ENCODE measurements around the gene CRX.
"Not testable (repeated sequence)": the region's sequence is repeated elsewhere in the genome, so short reads cannot be mapped to it uniquely, and the experiment has no call there.

The CRX gene

DNA sequence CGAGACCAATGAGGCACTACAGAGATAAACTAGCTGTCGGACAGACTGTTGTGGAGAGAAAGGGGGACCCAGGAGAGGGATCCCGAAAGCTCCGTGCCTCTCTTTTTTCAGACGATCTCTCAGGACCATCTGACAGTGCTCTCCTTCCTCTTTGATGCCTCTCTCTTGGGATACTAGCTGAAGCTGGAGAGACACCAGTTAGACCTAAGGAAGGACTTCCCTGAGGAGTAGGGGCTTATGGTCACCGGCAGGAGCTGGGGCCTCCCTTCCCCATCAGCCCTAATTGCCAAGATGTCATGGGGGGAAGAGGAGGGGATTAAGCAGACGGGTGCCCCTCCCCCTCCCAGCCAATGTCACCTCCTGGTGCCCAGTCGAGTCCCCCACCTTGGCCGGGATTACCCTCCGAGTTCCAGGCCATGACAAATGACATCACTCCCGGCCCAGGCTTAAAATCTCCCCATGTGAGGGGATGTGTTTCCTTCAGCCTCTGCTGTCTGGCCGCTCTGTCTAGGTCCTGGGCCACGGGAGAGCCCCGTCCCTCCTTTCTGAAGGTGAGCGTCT is at the start of gene CRX:
CRX (plus strand) TSS at position 478 of the 561 bp plus-strand sequence. CDS start 12,507 bp downstream, outside the sequence.
- peak in 1 of 10 donors; percentile 19 for DNase-seq
- intact Hi-C loops (cut with DNase I) = no loop called here

DNA sequence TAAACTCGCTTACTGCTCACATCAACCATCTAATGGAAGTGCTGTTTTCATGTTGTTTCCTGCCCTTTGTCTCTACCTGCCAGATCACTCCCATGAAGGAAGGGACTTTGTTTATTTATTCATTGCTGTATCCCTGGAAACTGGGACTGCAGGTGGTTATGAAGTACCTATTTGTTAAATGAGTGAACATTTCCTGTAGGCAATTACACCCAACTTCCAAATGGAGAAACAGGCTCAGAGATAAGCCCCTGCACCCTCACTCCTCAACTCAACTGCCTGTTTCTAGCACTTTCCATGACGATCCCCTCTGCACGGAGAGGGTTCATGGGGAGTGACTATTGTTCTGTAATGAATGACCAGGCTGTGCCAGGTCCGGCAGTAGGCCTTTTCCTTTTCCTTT is 45.2 kb upstream of the CRX start:
- DNase-seq = peak in 1 of 10 donors; percentile 23
- intact Hi-C loops (cut with DNase I) = no loop called here

DNA sequence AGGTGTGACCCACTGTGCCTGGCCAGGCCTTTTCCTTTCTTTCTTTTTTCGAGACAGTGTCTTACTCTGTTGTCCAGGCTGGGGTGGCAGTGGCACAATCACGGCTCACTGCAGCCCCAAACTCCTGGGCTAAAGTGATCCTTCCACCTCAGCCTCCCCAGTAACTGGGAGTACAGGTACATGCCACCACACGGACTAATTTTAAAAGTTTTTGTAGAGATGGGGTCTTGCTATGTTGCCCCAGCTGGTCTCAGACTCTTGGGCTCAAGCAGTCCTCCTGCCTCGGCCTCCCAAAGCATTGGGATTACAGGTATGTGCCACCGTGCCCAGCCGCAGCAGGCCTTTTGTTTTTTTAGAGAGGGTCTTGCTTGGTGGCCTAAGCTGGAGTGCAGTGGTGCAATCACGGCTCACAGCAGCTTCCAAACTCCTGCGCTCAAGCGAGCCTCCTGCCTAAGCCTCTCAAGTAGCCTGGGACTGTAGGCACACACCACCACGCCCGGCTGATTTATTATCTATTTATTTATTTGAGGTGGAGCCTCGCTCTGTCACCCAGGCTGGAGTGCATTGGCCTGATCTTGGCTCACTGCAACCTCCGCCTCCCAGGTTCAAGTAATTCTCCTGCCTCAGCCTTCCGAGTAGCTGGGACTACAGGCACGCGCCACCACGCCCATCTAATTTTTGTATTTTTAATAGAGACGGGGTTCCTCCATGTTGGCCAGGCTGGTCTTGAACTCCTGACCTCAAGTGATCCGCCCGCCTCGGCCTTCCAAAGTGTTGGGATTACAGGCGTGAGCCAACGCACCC is 44.3 kb upstream of the CRX start:
- peak in 1 of 10 donors; percentile 73 for DNase-seq
- intact Hi-C loops (cut with DNase I) = not testable (repeated sequence)

DNA sequence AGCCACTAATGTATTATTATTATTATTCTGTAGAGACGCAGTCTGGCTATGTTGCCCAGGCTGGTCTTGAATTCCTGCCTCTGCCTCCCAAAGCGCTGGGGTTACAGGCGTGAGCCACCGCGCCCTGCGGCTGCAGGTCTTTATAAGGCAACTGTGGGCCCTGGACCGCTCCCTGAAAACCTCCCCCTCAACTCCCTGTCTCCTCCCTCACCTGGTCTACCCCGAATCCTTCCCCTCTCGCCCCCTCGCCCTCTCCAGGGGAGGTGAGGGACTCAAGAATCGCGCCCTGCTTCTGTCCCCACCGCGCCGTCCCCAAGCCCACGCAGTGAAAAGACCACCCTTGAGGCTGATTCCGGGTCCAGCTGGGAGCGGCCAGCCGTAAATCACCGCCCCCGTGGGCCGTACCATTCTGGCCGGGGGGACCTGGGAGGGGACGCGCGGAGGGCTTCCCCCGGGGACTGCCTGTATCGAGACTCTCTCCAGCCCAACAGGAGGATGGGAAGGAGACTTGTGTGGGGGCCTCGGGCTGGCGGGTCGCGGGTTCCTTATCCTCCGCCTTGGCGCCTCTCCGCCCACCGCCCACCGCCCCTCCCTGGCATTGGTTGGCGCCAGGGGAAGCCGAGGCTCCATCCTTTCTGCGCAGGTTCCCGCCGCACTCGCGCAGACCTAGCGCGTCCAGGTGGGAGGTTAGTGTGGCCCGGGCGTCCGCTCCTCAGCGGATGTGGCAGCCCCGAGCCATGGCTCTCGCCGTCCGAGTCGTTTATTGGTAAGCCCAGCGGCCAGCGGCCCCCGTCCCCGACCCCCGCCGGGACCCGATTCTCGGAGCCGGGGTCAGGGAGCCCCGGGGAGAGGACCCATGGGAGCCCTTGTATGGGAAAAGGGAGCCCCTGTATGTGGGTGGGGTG is 43.4 kb upstream of the CRX start, which contains the start of gene SELENOW:
SELENOW (plus strand) TSS at position 655 of the 905 bp plus-strand sequence; CDS start at position 738, 83 bp downstream.
- intact Hi-C loops (cut with DNase I) = no loop called here
- peak; percentile 71 to 97 (median 82) for DNase-seq

DNA sequence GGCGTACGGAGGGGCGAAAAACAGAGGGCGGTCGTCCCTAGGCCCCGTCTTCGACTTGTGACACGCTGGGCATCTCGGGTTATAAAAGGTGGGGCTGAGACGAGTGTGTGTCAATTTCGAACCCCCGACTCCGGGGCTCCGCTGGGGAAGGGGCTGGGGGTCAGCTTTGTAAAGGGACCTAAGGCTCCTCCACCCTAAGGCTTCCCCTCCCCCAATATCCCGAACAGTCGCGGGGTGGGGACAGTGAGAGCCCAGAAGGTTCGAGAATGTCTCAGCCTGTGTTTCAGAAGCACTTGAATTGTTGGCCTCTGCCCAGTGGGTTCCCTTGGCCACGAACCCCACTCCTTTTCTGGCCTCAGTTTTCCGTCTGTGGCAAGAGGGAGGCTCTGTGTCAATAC is 42.8 kb upstream of the CRX start:
- peak in 7 of 10 donors; percentile 29 to 83 (median 37) for DNase-seq
- intact Hi-C loops (cut with DNase I) = no loop called here

DNA sequence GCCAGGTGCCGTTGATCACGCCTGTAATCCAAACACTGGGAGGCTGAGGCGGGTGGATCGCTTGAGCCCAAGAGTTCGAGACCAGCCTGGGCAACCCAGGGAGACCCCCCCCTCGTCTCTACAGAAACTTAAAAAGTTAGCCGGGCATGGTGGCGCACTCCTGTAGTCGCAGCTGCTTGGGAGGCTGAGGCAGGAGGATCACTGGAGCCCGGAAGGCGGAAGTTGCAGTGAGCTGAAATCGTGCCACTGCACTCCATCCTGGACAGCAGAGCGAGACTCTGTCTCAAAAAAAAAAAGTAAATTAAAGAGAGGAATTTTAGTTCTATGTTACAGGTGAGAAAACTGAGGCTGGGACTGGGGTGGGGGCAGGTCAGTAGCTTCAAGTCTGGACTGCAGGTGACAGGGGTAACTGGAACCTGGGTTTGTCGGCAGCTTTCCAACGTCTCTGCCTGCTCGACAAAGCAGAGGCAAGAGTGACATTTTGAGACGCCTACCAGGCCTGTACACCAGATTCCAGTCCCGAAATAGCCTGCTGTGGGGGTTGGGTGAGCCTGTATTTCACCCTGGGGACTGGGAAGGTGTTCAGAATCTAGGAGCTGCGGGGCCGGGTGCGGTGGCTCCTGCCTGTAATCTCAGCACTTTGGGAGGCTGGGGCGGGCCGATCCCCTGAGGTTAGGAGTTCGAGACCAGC is 42.1 kb upstream of the CRX start:
- intact Hi-C loops (cut with DNase I) = no loop called here
- DNase-seq = peak; percentile 27 to 91 (median 51)

DNA sequence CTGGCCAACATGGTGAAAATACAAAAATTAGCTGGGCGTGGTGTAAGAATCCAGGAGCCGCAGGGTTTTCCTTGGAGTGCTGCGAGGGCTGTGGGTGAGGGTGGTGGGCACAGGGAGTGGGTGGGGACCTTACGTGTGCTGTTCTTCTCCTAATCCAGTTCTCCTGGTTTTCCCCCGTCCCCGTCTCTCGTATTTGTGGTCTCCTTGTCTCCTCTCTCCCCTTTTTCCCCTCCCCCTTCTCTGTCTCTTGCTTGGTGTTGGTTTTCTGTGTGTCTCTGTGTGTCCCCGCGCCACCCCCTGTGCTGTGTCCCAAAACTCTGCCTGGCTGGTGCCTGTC is 41.6 kb upstream of the CRX start:
- intact Hi-C loops (cut with DNase I) = no loop called here
- DNase-seq = no peak

DNA sequence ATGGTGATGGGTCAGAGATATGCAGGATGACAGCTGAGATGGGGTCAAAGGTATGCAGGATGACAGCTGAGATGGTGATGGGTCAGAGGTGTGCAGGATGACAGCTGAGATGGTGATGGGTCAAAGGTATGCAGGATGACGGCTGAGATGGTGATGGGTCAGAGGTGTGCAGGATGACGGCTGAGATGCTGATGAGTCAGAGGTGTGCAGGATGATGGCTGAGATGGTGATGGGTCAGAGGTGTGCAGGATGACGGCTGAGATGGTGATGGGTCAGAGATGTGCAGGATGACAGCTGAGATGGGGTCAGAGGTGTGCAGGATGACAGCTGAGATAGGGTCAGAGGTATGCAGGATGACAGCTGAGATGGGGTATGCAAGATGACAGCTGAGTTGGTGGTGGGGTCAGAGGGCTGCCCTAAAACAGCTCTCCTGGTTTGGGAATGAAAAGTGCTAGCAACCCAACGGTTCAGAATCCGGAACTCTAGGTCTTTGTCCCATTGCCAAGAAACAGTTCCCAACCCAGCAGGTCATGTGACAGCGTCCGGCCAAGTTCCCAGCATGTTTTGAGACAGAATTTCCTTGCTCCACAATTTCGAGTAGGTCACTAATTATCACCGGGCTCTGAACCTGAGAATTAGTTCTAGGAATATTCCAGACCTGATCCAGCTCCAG is 40.0 kb upstream of the CRX start:
- intact Hi-C loops (cut with DNase I) = no loop called here
- DNase-seq = peak in 8 of 10 donors; percentile 31 to 86 (median 48)

DNA sequence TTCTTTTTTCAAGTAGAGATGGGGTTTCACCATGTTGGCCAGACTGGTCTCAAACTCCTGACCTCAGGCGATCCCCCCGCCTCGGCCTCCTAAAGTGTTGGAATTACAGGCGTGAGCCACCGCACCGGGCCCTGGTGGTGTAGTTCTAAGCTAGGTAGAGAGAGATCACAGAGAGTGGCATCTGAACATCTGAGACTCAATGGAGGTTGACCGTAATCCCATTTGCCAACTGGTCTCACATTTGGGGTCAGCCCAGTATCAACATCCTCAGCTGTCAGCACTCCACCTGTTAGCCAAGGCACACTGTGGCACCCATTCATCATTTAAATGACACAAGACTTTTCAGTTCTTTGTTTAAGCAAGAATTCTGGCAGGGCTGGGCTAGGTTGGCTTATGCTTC is 35.2 kb upstream of the CRX start:
- peak in 1 of 10 donors; percentile 57 for DNase-seq
- intact Hi-C loops (cut with DNase I) = no loop called here

DNA sequence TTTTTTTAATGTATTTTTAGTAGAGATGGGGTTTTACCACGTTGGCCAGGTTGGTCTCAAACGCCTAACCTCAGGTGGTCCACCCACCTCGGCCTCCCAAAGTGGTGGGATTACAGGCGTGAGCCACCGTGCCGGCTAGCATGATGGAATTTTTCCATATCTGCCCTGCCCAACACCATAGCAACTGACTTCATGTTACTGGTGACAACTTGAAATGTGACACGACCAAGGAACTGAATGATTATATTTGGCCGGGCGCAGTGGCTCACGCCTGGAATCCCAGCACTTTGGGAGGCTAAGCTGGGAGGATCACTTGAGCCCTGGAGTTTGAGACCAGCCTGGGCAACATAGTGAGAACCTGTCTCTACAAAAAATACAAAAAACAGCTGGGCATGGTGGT is 34.4 kb upstream of the CRX start:
- intact Hi-C loops (cut with DNase I) = not testable (repeated sequence)
- peak in 1 of 10 donors; percentile 25 for DNase-seq

DNA sequence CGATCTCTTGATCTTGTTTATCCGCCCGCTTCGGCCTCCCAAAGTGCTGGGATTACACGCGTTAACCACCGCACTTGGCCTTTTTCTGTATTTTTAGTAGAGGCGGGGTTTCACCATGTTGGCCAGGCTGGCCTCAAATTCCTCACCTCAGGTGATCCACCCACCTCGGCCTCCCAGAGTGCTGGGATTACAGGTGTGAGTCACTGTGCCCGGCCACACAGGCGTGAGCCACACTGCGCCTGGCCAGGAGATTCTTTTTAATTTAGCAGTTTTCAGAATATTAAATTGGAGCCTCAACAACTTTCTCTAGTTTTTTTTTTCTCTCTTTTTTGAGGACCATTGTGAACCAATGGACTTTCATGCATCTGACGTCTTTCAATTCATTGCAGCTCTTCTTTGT is 31.9 kb upstream of the CRX start:
- peak in 1 of 10 donors; percentile 32 for DNase-seq
- intact Hi-C loops (cut with DNase I) = loop anchor here (5.0 kb wide), 1 partner anchor 78 kb away; the partner anchor contains the start of gene EHD2

DNA sequence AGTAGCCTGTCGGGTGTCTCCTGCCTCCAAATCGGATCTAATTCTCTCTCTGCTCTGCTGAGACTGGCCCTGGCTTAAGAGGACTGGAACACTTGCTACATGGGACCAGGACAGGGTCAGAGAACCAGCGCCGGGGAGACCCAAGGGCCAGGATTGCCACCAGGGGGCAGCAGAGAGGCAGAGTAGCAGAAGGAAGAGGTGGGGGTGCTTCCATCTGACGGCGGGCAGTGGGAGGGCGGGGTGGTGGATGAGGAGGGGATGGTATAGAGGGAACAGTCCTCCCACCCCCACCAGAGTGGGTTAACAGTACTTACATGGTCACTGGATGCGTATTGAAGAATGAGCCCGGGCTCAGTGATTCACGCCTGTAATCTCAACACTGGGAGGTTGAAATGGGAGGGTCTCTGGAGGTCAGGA is 31.3 kb upstream of the CRX start:
- intact Hi-C loops (cut with DNase I) = loop anchor here (5.0 kb wide), 1 partner anchor 78 kb away; the partner anchor contains the start of gene EHD2
- peak; percentile 59 to 96 (median 84) for DNase-seq

DNA sequence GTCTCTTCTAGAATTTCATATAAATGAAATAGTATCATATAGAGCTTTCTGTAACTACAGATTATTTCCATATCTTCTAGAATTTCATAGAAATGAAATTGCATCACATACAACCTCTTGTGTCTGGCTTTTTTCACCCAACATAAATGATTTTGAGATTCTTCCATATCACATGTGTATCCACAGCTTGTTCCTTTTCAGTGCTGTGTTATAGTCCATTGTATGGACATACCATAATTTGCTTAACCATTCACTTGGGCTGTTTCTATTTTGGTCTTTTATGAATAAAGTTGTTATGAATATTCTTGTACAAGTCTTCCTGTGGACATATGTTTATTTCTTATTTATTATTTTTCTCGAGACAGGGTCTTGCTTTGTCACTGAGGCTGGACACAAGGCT is 29.1 kb upstream of the CRX start:
- intact Hi-C loops (cut with DNase I) = loop anchor here (5.0 kb wide), 1 partner anchor 80 kb away; the partner anchor contains the start of gene EHD2
- DNase-seq = no peak

DNA sequence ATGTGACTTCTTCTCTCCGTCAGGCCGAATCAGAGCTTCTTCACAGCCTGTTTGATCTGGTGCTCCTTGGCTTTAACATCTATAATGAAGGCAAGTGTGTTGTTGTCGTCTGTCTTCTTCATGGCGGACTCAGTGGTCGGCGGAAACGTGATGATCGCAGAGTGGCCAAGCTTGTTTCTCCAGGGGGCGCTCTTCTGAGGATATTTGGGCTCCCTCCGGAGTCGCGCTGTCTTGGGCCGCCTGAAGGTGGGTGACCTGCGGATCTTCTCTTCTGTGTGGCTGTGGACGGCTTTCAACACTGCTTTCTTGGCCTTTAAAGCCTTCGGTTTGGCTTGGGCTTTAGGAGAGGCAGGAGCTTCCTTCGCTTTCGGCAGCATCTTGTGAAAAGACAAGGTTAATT is 27.2 kb upstream of the CRX start:
- peak in 2 of 10 donors; percentile 15 to 27 for DNase-seq
- intact Hi-C loops (cut with DNase I) = loop anchor here (5.0 kb wide), 1 partner anchor 82 kb away; the partner anchor contains the start of gene EHD2

DNA sequence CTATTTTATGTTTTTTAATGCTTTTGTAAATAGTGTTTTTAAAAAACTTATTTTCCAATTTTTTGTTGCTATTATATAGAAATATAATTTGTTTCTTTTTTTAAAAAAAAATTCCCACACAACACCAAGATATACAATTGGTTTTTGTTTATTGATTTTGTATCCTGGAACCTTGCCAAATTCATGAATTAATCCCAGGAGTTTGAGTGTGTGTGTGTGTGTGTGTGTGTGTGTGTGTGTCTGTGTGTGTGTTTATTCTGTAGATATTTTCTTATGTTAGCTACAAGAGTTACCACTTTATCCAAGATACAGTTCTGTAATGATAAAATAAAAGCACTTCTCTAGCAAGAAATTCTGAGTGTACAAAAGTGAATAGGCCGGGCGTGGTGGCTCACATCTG is 25.0 kb upstream of the CRX start:
- intact Hi-C loops (cut with DNase I) = no loop called here
- no peak for DNase-seq

DNA sequence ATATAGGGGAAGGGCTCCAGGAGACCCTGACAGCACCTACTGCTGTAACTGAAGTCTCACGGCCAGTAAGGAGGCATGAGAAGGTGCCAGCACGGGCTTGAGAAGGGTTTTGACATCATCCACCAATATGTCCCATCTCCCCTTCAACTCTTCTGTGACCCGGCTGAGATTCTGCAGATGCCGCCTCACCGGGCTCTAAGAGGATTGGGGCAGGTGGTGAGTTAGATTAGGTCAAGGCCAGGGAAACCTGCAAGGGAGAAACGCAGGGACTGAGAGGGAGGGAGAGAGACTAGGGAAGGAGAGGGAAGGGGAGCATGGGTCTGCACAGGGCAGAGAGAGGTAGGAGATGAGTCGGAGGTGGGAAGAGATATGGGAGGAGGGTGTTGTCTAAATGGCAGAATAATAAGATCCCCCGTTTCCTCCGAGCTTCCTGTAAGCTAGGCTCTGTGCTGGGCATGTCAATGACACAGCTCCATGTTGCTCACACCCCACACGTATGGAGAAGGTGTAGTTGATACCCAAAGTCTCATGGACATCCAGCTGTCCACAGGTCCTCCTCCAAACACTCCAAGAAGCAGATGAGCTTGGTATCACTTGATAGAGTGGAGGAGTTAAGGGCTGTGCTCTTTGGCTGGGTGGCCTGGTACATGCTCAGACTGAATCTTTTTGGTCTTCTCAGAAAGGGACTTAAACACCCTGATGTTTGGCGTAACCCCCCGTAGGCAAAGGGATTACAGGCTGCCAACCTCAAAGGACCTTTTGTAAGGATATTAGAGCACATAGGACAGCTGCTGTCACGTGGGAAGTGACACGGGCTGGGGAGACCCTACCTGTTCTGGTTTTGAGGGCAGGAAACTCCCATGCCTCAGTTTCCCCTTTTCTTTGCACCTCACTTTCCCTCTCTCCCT is 23.5 kb upstream of the CRX start:
- intact Hi-C loops (cut with DNase I) = no loop called here
- peak in 3 of 10 donors; percentile 9 to 41 (median 31) for DNase-seq

DNA sequence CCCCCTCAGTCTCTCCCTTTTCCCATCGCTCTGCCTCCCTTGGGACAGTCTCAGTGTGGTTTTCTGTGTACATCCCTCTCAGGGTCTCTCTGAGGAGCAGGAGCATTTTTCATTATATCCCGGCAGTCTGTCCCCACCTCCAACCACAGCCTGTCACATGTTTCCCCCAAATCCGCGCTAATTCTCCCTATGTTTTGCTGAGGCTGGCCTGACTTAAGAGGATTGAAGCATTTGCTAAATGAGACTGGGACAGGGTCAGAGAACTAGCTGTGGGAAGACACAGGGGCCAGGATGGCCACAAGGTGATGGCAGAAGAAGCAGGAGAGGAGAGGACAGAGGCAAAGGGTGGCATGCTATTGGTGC is 22.9 kb upstream of the CRX start:
- intact Hi-C loops (cut with DNase I) = no loop called here
- peak in 2 of 10 donors; percentile 4 to 36 for DNase-seq

DNA sequence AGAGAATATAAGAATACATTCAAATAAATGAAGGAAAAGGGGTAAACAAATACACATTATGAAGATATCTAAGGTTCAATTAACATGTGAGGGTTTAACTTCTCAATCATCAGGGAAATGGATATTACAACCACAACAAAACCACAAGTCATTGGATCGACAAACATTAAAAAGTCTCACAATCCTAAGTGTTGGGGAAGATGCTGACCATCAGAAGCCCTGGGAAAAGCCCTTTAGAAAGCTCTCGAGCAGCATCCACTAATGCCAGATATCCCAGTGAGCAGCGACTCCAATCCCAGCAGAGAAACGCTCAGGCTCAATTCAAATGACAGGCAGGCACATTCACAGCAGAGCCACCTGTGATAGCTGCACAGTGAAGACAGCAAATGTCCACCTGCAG is 20.5 kb upstream of the CRX start:
- intact Hi-C loops (cut with DNase I) = no loop called here
- DNase-seq = no peak
